Measurements from ENCODE around the gene TBATA.

The TBATA gene

DNA sequence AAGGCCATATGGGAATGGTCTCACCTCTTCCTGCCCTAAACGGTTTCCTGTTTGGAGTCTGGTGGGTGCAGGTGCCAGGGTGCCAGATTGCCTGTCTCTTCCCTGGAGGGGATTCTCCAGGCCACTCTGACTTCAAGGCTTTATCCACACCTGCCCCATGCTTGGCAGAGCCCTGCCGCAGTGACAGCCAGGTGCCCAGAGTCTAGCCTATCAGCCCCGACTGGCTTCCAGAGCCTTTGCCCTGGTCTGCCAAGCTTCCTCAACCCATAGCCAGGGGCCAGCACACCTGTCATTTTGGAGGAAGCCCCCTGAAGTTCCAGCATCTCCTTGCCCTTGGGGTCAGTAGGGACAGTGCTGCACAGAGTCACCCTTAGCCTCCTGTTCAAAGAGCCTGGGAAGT, 21.6 kb downstream of the TBATA start:
- DNase-seq (ENCODE audit: low read depth in 2 of 2, low spot score in 1 of 2): no peak

DNA sequence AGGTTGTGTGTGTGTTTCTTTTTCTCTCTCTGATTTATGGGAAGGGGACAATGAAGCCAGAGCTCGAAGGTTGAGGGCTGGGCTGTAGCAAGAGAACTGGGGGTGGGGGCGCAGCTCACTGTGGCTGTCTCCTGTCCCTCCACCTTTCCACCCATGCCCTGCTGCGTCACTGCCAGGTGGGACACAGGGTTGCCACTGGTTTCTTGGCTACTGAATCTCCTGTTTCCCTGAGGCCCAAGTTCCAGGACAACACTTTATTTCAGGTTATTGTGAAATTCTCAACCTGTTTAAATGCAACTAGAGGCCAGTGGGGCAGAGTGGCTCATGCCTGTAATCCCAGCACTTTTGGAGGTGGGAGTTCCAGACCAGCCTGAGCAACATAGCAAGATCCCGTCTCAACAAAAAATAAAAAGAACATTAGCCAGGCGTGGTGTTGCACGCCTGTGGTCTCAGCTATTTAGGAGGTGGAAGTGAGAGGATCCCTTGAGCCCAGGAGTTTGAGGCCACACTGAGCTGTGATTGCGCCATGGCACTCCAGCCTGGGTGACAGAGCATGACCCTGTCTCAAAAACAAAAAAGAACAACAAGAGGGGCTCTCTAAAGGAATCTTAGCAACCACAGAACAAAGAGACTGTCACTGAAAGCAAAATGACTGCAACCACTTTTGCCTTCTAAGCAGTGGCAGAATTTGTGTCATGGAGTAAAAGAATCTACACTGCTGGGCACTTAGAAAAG, 22.6 kb downstream of the TBATA start:
- no peak for DNase-seq (ENCODE audit: low read depth in 2 of 2, low spot score in 1 of 2)

DNA sequence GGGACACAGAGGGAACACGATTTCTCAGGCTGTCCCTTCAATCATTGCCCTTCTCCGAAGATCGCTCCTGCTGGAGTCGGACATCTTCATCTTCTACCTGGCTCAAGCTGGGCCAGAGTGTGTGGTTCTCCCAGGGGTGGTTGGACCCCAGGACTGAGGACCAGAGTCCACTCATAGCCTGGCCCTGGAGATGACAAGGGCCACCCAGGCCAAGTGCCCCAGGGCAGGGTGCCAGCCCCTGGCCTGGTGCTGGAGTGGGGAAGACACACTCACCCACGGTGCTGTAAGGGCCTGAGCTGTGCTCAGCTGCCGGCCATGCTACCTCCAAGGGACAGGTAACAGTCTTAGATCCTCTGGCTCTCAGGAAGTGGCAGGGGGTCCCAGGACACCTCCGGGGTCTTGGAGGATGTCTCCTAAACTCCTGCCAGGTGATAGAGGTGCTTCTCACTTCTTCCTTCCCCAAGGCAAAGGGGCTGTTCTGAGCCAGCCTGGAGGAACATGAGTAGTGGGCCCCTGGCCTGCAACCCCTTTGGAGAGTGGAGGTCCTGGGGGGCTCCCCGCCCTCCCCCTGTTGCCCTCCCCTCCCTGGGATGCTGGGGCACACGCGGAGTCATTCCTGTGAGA, 23.3 kb downstream of the TBATA start:
- DNase-seq (ENCODE audit: low read depth in 2 of 2, low spot score in 1 of 2): no peak

DNA sequence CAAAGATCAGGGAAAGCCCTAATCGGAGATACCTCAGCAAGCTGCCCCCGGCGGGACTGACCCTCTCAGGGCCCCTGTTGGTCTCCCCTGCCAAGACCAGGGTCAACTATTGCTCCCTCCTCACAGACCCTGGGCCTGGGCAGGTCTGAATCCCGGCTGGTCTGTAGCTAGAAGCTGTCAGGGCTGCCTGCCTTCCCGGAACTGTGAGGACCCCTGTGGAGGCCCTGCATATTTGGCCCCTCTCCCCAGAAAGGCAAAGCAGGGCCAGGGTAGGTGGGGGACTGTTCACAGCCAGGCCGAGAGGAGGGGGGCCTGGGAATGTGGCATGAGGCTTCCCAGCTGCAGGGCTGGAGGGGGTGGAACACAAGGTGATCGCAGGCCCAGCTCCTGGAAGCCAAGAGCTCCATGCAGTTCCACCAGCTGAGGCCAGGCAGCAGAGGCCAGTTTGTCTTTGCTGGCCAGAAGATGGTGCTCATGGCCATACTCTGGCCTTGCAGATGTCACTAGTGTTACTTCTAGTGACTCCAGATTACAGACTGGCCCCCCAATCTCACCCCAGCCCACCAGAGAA, 24.1 kb downstream of the TBATA start:
- no peak for DNase-seq (ENCODE audit: low read depth in 2 of 2, low spot score in 1 of 2)

- no peak for DNase-seq (ENCODE audit: low read depth in 2 of 2, low spot score in 1 of 2)
These were observed 24.8 kb downstream of the TBATA start for GRCh38 chr10:70760271-70760787.

DNA sequence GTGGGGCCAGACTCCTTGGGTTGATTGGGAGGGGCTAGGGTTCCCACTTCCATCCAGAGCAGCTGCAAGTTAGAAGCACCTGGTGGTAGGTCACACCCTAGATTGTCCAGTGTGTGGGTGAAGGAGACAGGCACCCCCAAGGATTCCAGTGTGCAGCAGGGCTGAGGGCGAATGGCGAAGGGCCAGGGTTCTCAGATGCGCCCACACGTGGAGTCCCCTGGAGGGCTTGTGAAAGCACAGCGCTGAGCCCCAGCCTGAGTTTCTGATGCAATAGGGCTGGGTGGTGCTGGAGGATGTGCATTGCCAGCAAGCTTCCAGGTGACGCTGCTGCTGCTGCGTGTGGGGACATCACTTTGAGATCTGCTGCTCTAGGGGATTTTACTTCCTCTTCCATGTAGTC, 25.4 kb downstream of the TBATA start:
- DNase-seq (ENCODE audit: low read depth in 2 of 2, low spot score in 1 of 2): no peak

- peak; percentile 40 to 44 for DNase-seq (ENCODE audit: low read depth in 2 of 2, low spot score in 1 of 2)
These were observed 26.2 kb downstream of the TBATA start for GRCh38 chr10:70758757-70759514.

GRCh38 chr10:70757856-70758255, 27.3 kb downstream of the TBATA start:
- DNase-seq (ENCODE audit: low read depth in 2 of 2, low spot score in 1 of 2): no peak

GRCh38 chr10:70756700-70757360, 28.3 kb downstream of the TBATA start:
- DNase-seq (ENCODE audit: low read depth in 2 of 2, low spot score in 1 of 2): no peak

DNA sequence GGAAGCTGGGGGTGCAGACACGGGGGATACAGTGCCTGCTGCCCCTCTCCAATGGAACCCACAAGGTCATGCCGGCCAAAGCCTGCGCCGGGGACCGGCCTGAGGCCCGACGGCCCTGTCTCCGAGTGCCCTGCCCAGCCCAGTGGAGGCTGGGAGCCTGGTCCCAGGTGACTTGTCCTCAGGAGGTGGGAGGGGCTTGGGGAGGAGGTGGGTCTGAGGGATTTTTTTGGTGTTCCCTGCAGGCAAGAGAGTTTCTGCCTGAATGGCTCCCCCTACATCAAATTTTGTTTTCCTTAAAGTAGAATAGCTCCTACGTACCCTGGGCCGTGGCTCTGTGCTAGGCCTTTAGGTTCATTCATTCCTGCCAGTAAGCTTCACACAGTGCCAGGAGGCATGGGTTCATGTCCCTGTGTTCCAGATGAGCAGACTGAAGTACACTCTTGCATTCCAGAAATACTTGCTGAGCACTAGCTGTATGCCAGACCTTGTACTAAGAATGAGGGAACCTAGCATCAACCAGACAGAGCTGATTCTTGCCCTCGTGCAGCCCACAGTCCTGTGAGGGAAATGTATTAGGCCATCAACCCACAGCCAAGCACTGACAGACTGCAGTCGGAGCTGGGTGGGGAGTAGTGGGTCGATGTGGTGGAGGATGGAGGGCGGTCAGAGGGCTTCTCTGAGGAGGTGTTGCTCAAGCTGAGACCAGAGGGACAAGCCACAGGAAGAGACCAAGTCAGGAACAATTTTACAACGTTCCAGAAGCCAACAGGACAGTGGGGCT, 31.1 kb downstream of the TBATA start:
- no peak for DNase-seq (ENCODE audit: low read depth in 2 of 2, low spot score in 1 of 2)

DNA sequence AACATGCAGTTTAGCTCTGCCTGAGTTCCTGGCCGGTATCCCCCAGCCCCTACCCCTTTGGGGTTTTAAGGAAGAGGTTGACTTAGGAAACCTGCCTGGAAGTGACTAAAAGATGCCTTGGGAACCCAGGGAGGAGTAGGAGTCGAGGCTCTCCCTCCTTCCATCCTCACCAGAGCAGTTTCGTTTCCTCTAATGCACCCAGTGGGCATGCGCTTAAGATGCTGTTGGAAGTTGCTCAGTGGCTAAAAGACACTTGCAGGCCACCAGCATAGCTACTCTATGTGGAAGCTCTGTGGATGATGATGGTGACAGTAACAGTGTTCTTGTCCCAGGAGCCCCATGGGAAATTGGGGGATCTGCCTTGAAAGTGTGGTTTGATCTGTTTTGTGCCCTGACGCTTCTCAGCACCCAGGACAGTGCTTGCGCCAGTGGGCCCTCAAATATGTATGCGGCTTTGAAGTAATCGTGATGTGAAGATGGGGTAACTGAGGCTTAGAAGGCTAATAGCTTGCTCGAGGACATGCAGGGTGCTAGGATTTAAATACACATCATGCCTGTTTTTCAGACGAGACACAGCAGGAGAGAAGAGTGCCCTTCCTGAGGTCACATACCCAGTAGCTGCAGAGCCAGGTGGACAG, 32.0 kb downstream of the TBATA start:
- no peak for DNase-seq (ENCODE audit: low read depth in 2 of 2, low spot score in 1 of 2)

- DNase-seq (ENCODE audit: low read depth in 2 of 2, low spot score in 1 of 2): no peak
These were observed 32.6 kb downstream of the TBATA start for GRCh38 chr10:70752571-70752970.

GRCh38 chr10:70751991-70752390, 33.2 kb downstream of the TBATA start:
- DNase-seq (ENCODE audit: low read depth in 2 of 2, low spot score in 1 of 2): no peak

DNA sequence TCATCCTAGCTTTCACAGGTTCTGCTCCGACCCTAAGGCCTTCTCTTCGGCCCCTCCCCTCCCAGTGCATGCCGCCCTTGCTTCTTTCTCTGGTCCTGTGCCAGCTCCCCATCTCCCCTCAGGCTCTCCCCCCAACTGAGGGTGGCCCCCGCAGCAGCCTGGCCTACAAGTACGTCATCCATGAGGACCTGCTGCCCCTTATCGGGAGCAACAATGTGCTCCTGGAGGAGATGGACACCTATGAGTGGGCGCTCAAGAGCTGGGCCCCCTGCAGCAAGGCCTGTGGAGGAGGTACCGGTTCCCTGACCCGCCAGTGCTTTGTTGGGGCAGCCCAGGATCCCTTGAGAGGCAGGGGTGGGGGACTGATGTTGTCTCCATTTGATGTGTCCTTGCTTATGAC, 33.8 kb downstream of the TBATA start:
- no peak for DNase-seq (ENCODE audit: low read depth in 2 of 2, low spot score in 1 of 2)

DNA sequence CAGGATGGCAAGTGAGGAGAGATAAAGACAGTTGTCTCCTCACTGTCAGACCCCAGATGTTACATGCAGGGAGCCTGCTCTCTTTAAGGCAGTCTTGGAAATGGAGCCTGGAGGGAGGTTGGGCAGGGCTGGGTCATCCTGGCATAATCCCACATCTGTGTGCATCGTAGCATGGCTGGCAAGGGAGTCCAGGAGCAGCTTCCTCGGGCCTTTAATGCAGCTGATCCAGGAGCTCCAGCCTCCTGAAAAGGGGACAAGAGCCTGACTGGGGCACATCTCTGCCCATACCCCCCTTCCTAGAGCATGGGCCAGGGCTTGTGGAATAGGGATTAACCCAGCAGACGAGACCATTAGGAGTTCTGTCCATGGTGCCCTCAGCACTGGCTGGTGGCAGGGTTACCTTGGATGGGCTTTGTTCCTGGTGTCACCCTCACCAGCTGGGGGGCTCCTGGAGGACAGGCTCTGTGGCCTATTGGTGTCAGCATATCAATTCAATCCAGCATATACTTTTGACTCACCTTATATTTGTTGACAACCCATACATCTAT, 34.9 kb downstream of the TBATA start:
- DNase-seq (ENCODE audit: low read depth in 2 of 2, low spot score in 1 of 2): no peak

GRCh38 chr10:70749756-70750155, 35.4 kb downstream of the TBATA start:
- no peak for DNase-seq (ENCODE audit: low read depth in 2 of 2, low spot score in 1 of 2)

- no peak for DNase-seq (ENCODE audit: low read depth in 2 of 2, low spot score in 1 of 2)
These were observed 36.2 kb downstream of the TBATA start for GRCh38 chr10:70748801-70749573.

DNA sequence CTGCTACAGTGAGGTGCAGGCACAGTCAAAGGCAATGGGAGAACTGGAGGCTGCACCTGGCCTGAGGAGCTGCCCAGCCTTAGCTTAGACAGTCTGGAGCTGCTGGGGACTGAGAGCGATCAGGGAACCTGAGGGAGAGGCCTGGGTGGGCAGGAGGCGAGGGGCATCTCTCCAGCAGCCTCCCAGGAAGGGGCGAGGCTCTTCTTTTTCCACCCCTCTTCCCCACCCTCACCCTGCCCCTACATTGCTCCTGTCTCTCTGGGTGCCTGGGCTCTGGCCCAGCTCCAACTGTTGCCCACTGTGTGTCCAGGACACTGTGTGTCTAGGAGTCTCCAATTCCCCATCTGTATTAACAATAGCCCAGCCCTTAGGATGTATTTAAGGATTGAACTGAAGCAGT, 36.9 kb downstream of the TBATA start:
- no peak for DNase-seq (ENCODE audit: low read depth in 2 of 2, low spot score in 1 of 2)

All from stimulated activated CD8-positive, alpha-beta memory T cell treated with anti-CD3 and anti-CD28 coated beads, Interleukin-4, amount 100 ng/mL, for 4 hours (primary cell).